GM20000 (cell line): ENCODE data around the gene SPECC1L.

Experiments used
- DNase-seq: peaks from one replicate; pipeline ENCODE4 v3.0.0; 2012; ENCODE audit warnings: low spot score
- CTCF ChIP-seq: IDR thresholded peaks from 2 replicates; pipeline ENCODE4 v1.5.1; 2012; ENCODE audit warnings: mild to moderate bottlenecking, control low read depth; ENCODE audit errors: extremely low read depth, missing control alignments

SPECC1L gene

GRCh38 chr22:24321999-24322398 lies 51.4 kb downstream of the SPECC1L start:
- no peak for DNase-seq
- no peak for TF ChIP-seq CTCF

- no peak for DNase-seq
- no peak for TF ChIP-seq CTCF
These were observed 51.9 kb downstream of the SPECC1L start for GRCh38 chr22:24322522-24322921.

GRCh38 chr22:24323233-24323632 lies 52.6 kb downstream of the SPECC1L start:
- DNase-seq: no peak
- no peak for TF ChIP-seq CTCF

GRCh38 chr22:24323695-24324094 lies 53.1 kb downstream of the SPECC1L start:
- TF ChIP-seq CTCF: no peak
- no peak for DNase-seq

GRCh38 chr22:24324137-24324536 lies 53.5 kb downstream of the SPECC1L start:
- DNase-seq: no peak
- no peak for TF ChIP-seq CTCF

GRCh38 chr22:24325105-24325757 lies 54.6 kb downstream of the SPECC1L start:
- peak; percentile 84 for DNase-seq
- TF ChIP-seq CTCF: peak; percentile 57

GRCh38 chr22:24326266-24326665 lies 55.6 kb downstream of the SPECC1L start:
- no peak for DNase-seq
- no peak for TF ChIP-seq CTCF
